Activated naive CD4-positive, alpha-beta T cell treated with anti-CD3 and anti-CD28 coated beads, Interleukin-2, amount 50 U/mL, for 72 hours (primary cell): ENCODE results near the gene JPT2. TPM values are rescaled to one million over a fixed set of nuclear protein-coding genes. Genes with fewer than 3 reads are reported as not detected.
"Not testable (repeated sequence)": the region's sequence is repeated elsewhere in the genome, so short reads cannot be mapped to it uniquely, and the experiment has no call there.

ENCODE experiments used
- ATAC-seq, 2 donors: fragments of 150-1000 bp; cut with Tn5 transposase; 2 replicates each; pipeline ENCODE4 v1.10.0; 2021; ENCODE audit warnings: mild to moderate bottlenecking in 2 of 2, moderate library complexity in 2 of 2
- DNase-seq, 2 donors: peaks; one replicate each; pipeline ENCODE4 v3.0.0; 2021 to 2022; ENCODE audit warnings: low spot score in 2 of 2
- H3K27ac Mint-ChIP-seq, 2 donors: one replicate each; pipeline ENCODE4 v1.8.0; 2022; ENCODE audit warnings: mild to moderate bottlenecking in 2 of 2, mixed read lengths in 2 of 2
- H3K36me3 Mint-ChIP-seq, 2 donors: one replicate each; pipeline ENCODE4 v1.8.0; 2022; ENCODE audit warnings: mixed read lengths in 2 of 2
- H3K9me3 Mint-ChIP-seq, 2 donors: one replicate each; pipeline ENCODE4 v1.8.0; 2022; ENCODE audit warnings: mixed read lengths in 2 of 2
- total RNA-seq, 2 donors: library from RNA; stranded (reverse); gene quantifications; one replicate each; pipeline ENCODE4 v1.2.3, GENCODE V29; 2022

JPT2 gene
- total RNA-seq, 2 donors from 2014 or later = 66.5 to 74.8 TPM

GRCh38 chr16:1688807-1689560 is 10.9 kb downstream of the JPT2 start:
- H3K27ac Mint-ChIP-seq = no peak overlapping the region
- H3K36me3 Mint-ChIP-seq = peaks cover 4 to 8% of the 10 kb centered on the region in 2 donors
- no peaks in the 10 kb centered on the region for H3K9me3 Mint-ChIP-seq
- DNase-seq = no peak
- ATAC-seq = no peak

- Mint-ChIP-seq H3K27ac (no peak overlapping the region), H3K36me3 (peaks cover 4 to 14% of the 10 kb centered on the region in 2 donors), H3K9me3 (no peaks in the 10 kb centered on the region)
- DNase-seq (no peak), ATAC-seq (no peak)
These were observed 11.8 kb downstream of the JPT2 start for GRCh38 chr16:1689853-1690252.

GRCh38 chr16:1690810-1691209 is 12.7 kb downstream of the JPT2 start:
- H3K27ac Mint-ChIP-seq = peak overlapping the region in 1 of 2 donors; percentile 42
- DNase-seq (no peak), ATAC-seq (no peak)
- no peaks in the 10 kb centered on the region for H3K9me3 Mint-ChIP-seq
- peaks cover 4 to 14% of the 10 kb centered on the region in 2 donors for H3K36me3 Mint-ChIP-seq

- peaks cover 4 to 14% of the 10 kb centered on the region in 2 donors for H3K36me3 Mint-ChIP-seq
- H3K27ac Mint-ChIP-seq = no peak overlapping the region
- H3K9me3 Mint-ChIP-seq = no peaks in the 10 kb centered on the region
- ATAC-seq = no peak
- DNase-seq = no peak
These were observed 13.2 kb downstream of the JPT2 start for GRCh38 chr16:1691276-1691675.

- ATAC-seq = no peak
- H3K36me3 Mint-ChIP-seq = peaks cover 4 to 19% of the 10 kb centered on the region in 2 donors
- H3K9me3 Mint-ChIP-seq = no peaks in the 10 kb centered on the region
- H3K27ac Mint-ChIP-seq = no peak overlapping the region
- no peak for DNase-seq
These were observed 13.9 kb downstream of the JPT2 start for GRCh38 chr16:1691956-1692355.

- no peak overlapping the region for H3K27ac Mint-ChIP-seq
- DNase-seq (no peak), ATAC-seq (peak in 1 of 2 donors; percentile 22)
- H3K36me3 Mint-ChIP-seq = peaks cover 8 to 19% of the 10 kb centered on the region in 2 donors
- H3K9me3 Mint-ChIP-seq = no peaks in the 10 kb centered on the region
These were observed 18.8 kb downstream of the JPT2 start for GRCh38 chr16:1696863-1697262.

GRCh38 chr16:1698680-1699079 is 20.6 kb downstream of the JPT2 start:
- no peaks in the 10 kb centered on the region for H3K9me3 Mint-ChIP-seq
- peaks cover 4 to 14% of the 10 kb centered on the region in 2 donors for H3K36me3 Mint-ChIP-seq
- no peak for DNase-seq
- ATAC-seq = no peak
- H3K27ac Mint-ChIP-seq = peak overlapping the region; percentile 58 to 90

GRCh38 chr16:1700246-1700645 is 22.2 kb downstream of the JPT2 start:
- ATAC-seq (no peak), DNase-seq (no peak)
- Mint-ChIP-seq H3K36me3 (peaks cover 4 to 5% of the 10 kb centered on the region in 2 donors), H3K9me3 (no peaks in the 10 kb centered on the region), H3K27ac (peak overlapping the region in 1 of 2 donors; percentile 60)

- peak overlapping the region; percentile 57 to 60 for H3K27ac Mint-ChIP-seq
These were observed 23.3 kb downstream of the JPT2 start for GRCh38 chr16:1701216-1701878.

GRCh38 chr16:1705324-1705687 is 27.2 kb downstream of the JPT2 start:
- not testable (repeated sequence) for H3K9me3 Mint-ChIP-seq, H3K36me3 Mint-ChIP-seq, DNase-seq
- peak; percentile 35 to 38 for ATAC-seq
- H3K27ac Mint-ChIP-seq = peak overlapping the region; percentile 96 to 99

More at GRCh38 chr16:1701216-1701878, 23.3 kb downstream of the JPT2 start:
- no peaks in the 10 kb centered on the region for H3K9me3 Mint-ChIP-seq
- H3K36me3 Mint-ChIP-seq = peaks cover 4% of the 10 kb centered on the region in 2 donors
- no peak for DNase-seq
- ATAC-seq = no peak

- peaks cover 0 to 7% of the 10 kb centered on the region in 2 donors for H3K36me3 Mint-ChIP-seq
- ATAC-seq = peak; percentile 90
- H3K27ac Mint-ChIP-seq = peak within 1 kb of the TSS; percentile 96 to 99
- H3K9me3 Mint-ChIP-seq = no peaks in the 10 kb centered on the region
- peak; percentile 98 to 100 for DNase-seq
These were observed 27.8 kb downstream of the JPT2 start, which contains the start of gene MAPK8IP3 for GRCh38 chr16:1705688-1706385. TSS of gene MAPK8IP3 (plus strand) at chr16:1706195. CDS start at chr16:1706340, 145 bp downstream.

GRCh38 chr16:1706386-1707192 is 28.5 kb downstream of the JPT2 start:
- Mint-ChIP-seq H3K27ac (peak overlapping the region; percentile 91 to 96), H3K36me3 (peaks cover 0 to 7% of the 10 kb centered on the region in 2 donors), H3K9me3 (no peaks in the 10 kb centered on the region)
- ATAC-seq (peak; percentile 31 to 39), DNase-seq (peak in 1 of 2 donors; percentile 44)

- Mint-ChIP-seq H3K9me3 (no peaks in the 10 kb centered on the region), H3K27ac (peak overlapping the region; percentile 91 to 96), H3K36me3 (peaks cover 0 to 7% of the 10 kb centered on the region in 2 donors)
- ATAC-seq (no peak), DNase-seq (no peak)
These were observed 29.2 kb downstream of the JPT2 start for GRCh38 chr16:1707193-1707790.

- H3K27ac Mint-ChIP-seq = peak overlapping the region; percentile 45 to 96
- DNase-seq (no peak), ATAC-seq (no peak)
- H3K36me3 Mint-ChIP-seq = peaks cover 0 to 7% of the 10 kb centered on the region in 2 donors
- H3K9me3 Mint-ChIP-seq = no peaks in the 10 kb centered on the region
These were observed 30.1 kb downstream of the JPT2 start for GRCh38 chr16:1708083-1708767.

- Mint-ChIP-seq H3K9me3 (no peaks in the 10 kb centered on the region), H3K36me3 (peaks cover 0 to 7% of the 10 kb centered on the region in 2 donors), H3K27ac (peak overlapping the region in 1 of 2 donors; percentile 96)
- no peak for ATAC-seq
- DNase-seq = no peak
These were observed 30.7 kb downstream of the JPT2 start for GRCh38 chr16:1708768-1709180.
